ENCODE data around the gene TMEM232.

TMEM232 gene

DNA sequence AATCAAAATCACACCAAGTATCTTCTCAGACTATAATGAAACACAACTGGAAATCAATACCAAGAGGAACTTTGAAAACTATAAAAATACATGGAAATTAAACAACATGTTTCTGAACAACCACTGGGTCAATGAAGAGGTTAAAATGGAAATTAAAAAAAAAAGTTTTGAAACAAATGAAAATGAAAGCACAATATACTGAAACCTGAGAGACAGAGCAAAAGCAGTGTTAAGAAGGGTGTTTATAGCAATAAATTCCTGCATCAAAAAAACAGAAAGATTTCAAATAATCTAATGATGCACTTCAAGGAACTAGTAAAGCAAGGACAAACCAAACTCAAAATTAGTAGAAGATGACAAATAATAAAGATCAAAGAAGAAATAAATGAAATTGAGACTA lies 92.0 kb downstream of the TMEM232 start:
- TF ChIP-seq, protein P1, sequence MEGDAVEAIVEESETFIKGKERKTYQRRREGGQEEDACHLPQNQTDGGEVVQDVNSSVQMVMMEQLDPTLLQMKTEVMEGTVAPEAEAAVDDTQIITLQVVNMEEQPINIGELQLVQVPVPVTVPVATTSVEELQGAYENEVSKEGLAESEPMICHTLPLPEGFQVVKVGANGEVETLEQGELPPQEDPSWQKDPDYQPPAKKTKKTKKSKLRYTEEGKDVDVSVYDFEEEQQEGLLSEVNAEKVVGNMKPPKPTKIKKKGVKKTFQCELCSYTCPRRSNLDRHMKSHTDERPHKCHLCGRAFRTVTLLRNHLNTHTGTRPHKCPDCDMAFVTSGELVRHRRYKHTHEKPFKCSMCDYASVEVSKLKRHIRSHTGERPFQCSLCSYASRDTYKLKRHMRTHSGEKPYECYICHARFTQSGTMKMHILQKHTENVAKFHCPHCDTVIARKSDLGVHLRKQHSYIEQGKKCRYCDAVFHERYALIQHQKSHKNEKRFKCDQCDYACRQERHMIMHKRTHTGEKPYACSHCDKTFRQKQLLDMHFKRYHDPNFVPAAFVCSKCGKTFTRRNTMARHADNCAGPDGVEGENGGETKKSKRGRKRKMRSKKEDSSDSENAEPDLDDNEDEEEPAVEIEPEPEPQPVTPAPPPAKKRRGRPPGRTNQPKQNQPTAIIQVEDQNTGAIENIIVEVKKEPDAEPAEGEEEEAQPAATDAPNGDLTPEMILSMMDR (conservative IDR thresholded peaks at IDR 0.05): no peak
- no peak for TF ChIP-seq ZFX (IDR thresholded peaks at IDR 0.05)
- H3K27ac ChIP-seq: no peak overlapping the region

DNA sequence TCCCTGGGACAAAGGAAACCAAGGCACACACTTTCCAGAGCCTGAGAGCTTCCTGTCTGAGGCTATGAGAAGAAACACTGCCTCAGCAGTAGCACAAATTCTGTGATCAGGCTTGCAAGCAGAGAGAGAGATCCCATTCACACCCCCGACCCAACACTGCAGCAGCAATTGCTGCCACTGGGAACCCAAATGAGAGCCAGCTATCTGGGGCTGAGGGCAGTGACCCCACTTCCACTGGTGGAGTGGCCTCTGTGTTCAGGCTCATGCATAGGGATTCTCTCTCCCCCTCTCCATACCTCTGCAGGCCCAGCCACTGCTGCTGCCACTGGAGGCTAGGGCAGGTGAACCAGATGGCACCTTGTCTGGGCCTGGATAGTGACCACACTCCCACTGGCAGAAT lies 95.2 kb downstream of the TMEM232 start:
- no peak overlapping the region for H3K27ac ChIP-seq
- TF ChIP-seq, protein P1 (conservative IDR thresholded peaks at IDR 0.05): no peak
- TF ChIP-seq ZFX (IDR thresholded peaks at IDR 0.05): no peak

DNA sequence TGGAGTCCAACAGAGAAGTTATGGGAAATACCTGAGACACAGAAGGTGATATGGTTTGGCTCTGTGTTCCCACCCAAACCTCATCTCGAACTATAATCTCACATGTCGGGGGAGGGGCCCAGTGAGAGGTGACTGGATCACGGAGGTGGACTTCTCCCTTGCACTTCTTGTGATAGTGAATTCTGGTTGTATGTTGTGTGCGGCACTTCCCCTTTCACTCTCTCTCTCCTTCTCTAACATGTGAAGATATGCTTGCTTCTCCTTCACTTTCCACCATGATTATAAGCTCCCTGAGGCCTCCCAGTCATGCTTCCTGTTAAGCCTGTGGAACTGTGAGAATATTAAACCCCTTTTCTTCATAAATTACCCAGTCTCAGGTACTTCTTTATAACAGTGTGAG lies 96.1 kb downstream of the TMEM232 start:
- no peak overlapping the region for H3K27ac ChIP-seq
- TF ChIP-seq ZFX (IDR thresholded peaks at IDR 0.05): no peak
- TF ChIP-seq, protein P1 (conservative IDR thresholded peaks at IDR 0.05): no peak

DNA sequence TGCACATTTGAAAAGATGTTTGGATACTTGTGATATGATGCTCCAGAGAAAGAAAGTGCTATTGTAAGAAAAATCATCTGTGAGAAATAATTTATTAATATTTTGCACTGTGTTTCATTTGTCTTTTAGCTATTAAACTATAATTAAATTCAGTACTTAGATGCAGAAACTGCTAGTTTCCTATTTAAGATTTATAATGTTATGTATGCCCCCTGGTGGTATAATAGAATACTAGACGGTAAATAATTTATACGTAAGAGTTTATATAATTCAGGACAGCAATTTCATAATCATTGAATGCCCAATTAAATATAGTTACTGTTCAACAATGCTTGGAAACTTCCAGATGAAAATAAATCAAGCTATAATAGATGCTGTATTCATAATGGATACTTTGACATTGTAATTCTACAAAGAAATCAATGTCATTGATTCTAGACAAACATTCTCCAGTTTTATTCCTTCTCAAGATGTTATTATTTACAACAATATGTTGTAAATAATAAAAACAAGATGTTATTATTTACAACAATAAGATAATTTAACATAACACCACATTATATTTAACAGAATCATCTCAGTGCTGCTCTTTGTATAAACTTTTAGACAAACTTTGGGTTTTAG lies 101.0 kb downstream of the TMEM232 start:
- TF ChIP-seq ZFX (IDR thresholded peaks at IDR 0.05): no peak
- TF ChIP-seq, protein P1 (conservative IDR thresholded peaks at IDR 0.05): peak; percentile 75
- no peak overlapping the region for H3K27ac ChIP-seq

DNA sequence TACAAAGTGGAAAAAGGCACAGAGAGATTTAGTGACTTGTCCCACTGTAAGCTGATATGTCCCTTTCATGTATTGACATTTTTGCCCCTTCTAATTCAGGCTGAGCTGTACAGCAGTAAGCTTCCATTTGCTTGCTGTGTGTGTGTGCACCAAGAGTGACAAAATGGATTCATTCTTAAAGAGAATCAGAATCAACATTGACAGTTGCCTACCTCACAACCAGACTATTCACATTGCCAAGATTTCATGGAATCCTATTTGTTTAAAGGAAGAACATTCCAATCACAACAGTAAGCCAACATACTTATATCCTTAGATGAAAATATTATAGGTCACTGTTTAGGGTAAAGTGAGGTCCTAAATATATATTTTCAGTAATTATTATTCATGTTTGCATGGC lies 102.6 kb downstream of the TMEM232 start:
- H3K27ac ChIP-seq: no peak overlapping the region
- TF ChIP-seq, protein P1 (conservative IDR thresholded peaks at IDR 0.05): no peak
- TF ChIP-seq ZFX (IDR thresholded peaks at IDR 0.05): no peak

DNA sequence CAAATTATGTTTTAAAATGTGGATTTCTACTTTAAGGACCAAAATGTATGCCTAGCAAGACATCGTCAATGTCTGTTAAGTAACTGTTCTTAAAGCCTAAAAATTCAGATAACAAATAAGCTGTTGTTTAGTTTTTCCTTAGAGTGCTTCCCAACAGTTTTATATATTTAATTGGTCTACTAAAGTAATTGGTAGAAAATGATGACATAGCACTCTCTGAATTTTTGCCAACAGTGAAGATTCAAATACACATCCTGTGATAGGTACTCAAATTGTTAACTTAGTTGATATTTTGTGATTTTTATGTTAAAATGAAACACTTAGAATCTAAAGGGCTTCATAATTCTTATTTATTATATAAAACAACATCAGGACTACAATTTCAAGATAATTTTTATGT lies 107.5 kb downstream of the TMEM232 start:
- no peak for TF ChIP-seq ZFX (IDR thresholded peaks at IDR 0.05)
- no peak overlapping the region for H3K27ac ChIP-seq

DNA sequence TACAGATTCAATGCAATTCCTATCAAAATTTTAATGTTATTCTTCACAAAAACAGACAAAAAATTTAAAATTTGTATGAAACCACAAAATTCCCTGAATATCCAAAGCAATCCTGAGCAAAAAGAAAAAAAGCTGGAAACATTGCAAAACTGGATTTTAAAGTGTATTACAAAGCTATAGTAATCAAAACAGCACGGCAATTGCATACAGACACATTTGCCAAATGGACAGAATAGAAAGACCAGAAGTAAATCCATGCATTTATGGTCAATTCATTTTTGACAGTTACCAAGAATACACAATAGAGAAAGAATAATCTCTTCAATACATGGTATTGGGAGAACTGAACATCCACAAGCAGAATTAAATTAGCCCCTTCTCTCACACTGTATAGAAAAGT lies 110.5 kb downstream of the TMEM232 start:
- no peak overlapping the region for H3K27ac ChIP-seq
- TF ChIP-seq, protein P1 (conservative IDR thresholded peaks at IDR 0.05): no peak
- no peak for TF ChIP-seq ZFX (IDR thresholded peaks at IDR 0.05)

DNA sequence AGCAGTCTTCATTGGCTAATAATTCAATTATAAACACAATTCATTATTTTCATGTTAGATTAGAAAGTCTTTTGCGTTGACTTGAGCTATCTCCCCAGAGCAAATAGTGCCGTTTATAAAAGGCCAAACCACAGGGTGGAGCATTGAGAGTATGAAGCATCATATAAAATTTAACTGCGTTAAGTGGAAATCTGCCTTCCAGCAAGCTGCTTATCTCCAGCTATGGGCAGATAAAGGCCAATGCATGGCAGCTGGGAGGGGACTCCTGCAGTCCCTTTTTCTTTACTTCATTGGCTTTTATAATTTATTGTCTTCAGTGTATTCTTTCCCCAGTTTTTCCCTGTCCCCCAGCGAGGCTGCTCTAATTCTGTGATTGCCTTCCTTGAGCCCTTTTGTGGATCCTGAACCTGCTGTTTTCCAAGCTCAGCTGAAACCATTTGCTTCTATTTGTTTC lies 113.7 kb downstream of the TMEM232 start:
- no peak overlapping the region for H3K27ac ChIP-seq
- TF ChIP-seq, protein P1 (conservative IDR thresholded peaks at IDR 0.05): no peak
- TF ChIP-seq ZFX (IDR thresholded peaks at IDR 0.05): no peak
